ENCODE data around the gene SMYD3. TPM values are rescaled to one million over a fixed set of nuclear protein-coding genes. Genes with fewer than 3 reads are reported as not detected.

The SMYD3 gene
- total RNA-seq, 1 experiment from 2014 or later, result 25.5 TPM

DNA sequence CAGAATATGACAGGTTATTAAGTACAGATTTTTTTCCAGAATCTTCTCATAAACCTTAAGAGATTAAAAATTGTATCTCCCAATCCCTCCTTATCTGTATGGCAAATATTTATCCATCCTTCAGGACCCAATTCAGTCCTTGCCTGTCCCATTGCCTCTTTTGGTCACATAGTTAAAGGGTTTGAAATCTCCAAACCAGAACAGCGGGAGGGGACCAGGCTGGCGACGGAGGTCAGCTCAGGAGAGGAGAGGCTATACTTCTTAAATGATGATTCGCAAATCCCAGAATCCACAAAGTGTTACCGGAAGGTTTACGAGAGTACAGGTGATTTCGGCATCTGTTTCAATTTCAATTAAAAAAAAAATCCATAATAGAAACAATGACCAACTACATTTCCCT is 572.7 kb downstream of the SMYD3 start:
- no peak overlapping the region for H3K14ac ChIP-seq (ENCODE audit: insufficient read depth, low read length)
- no peak overlapping the region for H4K91ac ChIP-seq (ENCODE audit: insufficient read length, low read depth, low read length)
- H3K4me2 ChIP-seq (ENCODE audit: insufficient read depth, insufficient read length, low read length), result no peak overlapping the region
- H3K36me3 Mint-ChIP-seq (ENCODE audit: insufficient read depth in 1 of 3, low read depth in 3 of 3), result no peaks in the 10 kb centered on the region
- H4K20me1 ChIP-seq (ENCODE audit: control insufficient read depth, insufficient read depth, insufficient read length), result no peaks in the 10 kb centered on the region
- DNase-seq, result no peak
- H3K9me3 ChIP-seq (ENCODE audit: control insufficient read depth, low read depth, low read length), result no peaks in the 10 kb centered on the region
- no peaks in the 10 kb centered on the region for H3K27me3 Mint-ChIP-seq (ENCODE audit: low read depth)
- no peaks in the 10 kb centered on the region for H3K27me3 ChIP-seq (ENCODE audit: insufficient read depth, low read length)
- peaks cover 19% of the 10 kb centered on the region in 2 experiments for H3K4me1 Mint-ChIP-seq
- no peaks in the 10 kb centered on the region for H3K79me2 ChIP-seq (ENCODE audit: insufficient read depth, low read length)
- H2BK20ac ChIP-seq (ENCODE audit: low read depth, low read length, poor library complexity, severe bottlenecking), result no peak overlapping the region
- H2AK5ac ChIP-seq (ENCODE audit: insufficient read length, low read length), result no peak overlapping the region
- H2AFZ ChIP-seq (ENCODE audit: low read length), result no peak overlapping the region
- no peaks in the 10 kb centered on the region for H3K23me2 ChIP-seq (ENCODE audit: insufficient read length, low read depth, low read length, poor library complexity, severe bottlenecking)
- H2BK120ac ChIP-seq (ENCODE audit: low read depth, low read length, poor library complexity, severe bottlenecking), result no peak overlapping the region
- H3K9me3 Mint-ChIP-seq, result no peaks in the 10 kb centered on the region
- H3K79me1 ChIP-seq (ENCODE audit: insufficient read depth, low read depth, low read length, poor library complexity, severe bottlenecking), result no peaks in the 10 kb centered on the region
- WGBS (ENCODE audit: extremely low coverage, insufficient read length, low lambda C conversion rate), result no CpG with 5 or more reads among the region's 7 CpGs
- no peak overlapping the region for H3K4ac ChIP-seq (ENCODE audit: low read depth, low read length)
- no peak for TF ChIP-seq CTCF (conservative IDR thresholded peaks at IDR 0.05)
- peaks cover 6% of the 10 kb centered on the region; the same call in 1 of the 2 replicates for H3K4me1 ChIP-seq (ENCODE audit: insufficient read depth, low read length)
- H3K56ac ChIP-seq (ENCODE audit: insufficient read length, low read depth, low read length), result no peak overlapping the region
- no peak overlapping the region for H2BK15ac ChIP-seq (ENCODE audit: low read depth, low read length)
- H3K23ac ChIP-seq (ENCODE audit: insufficient read length, low read depth, low read length), result no peak overlapping the region
- peak overlapping the region in 1 of 2 experiments; percentile 41; a peak in 1 of 5 replicates for H3K4me3 Mint-ChIP-seq
- no peak overlapping the region for H2BK12ac ChIP-seq (ENCODE audit: insufficient read length, low read depth, low read length)
- no peak overlapping the region for H3T11ph ChIP-seq (ENCODE audit: low read length)
- H3K27ac Mint-ChIP-seq, result peak overlapping the region in 2 of 3 experiments; percentile 90 to 95; a peak in 5 of 7 replicates
- no peak overlapping the region for H2BK5ac ChIP-seq (ENCODE audit: insufficient read length, low read length)
- no peak overlapping the region for H3K27ac ChIP-seq (ENCODE audit: insufficient read length, low read depth, low read length)
- H3K9ac ChIP-seq (ENCODE audit: extremely low read depth, insufficient read length, low read length), result no peak overlapping the region
- no peak overlapping the region for H4K5ac ChIP-seq (ENCODE audit: insufficient read length, low read depth, low read length)
- H3K18ac ChIP-seq (ENCODE audit: insufficient read length, low read depth, low read length), result no peak overlapping the region
- H4K8ac ChIP-seq (replicated peaks; ENCODE audit: insufficient read length, low read depth, low read length), result no peak overlapping the region

All from H9 (cell line).